Loucy (cell line): ENCODE measurements around the gene MYO3A.

Experiments used
- H2AFZ ChIP-seq: fragments of 200-600 bp; sonication (generic); 2 replicates; pipeline ENCODE4 v1.6.0; 2016; ENCODE audit warnings: antibody characterized with exemption, mild to moderate bottlenecking, low read length, moderate library complexity
- H3F3A ChIP-seq: fragments of 200-600 bp; 2 replicates; pipeline ENCODE4 v1.6.0; 2016; ENCODE audit warnings: antibody characterized with exemption, low read depth, mild to moderate bottlenecking
- H3K27me3 ChIP-seq: fragments of 200-600 bp; sonication (generic); 2 replicates; pipeline ENCODE4 v1.6.1; 2014; ENCODE audit warnings: low read length, mild to moderate bottlenecking; ENCODE audit not compliant: insufficient read depth, poor library complexity, severe bottlenecking
- H3K36me3 ChIP-seq: fragments of 200-600 bp; sonication (generic); 2 replicates; pipeline ENCODE4 v1.6.1; 2016; ENCODE audit warnings: low read length; ENCODE audit not compliant: insufficient read depth
- H3K4me1 ChIP-seq: fragments of 200-600 bp; sonication (generic); 2 replicates; pipeline ENCODE4 v1.5.1; 2014; ENCODE audit warnings: low read length, mild to moderate bottlenecking; ENCODE audit not compliant: insufficient read depth, poor library complexity, severe bottlenecking
- H3K4me2 ChIP-seq: fragments of 200-600 bp; sonication (generic); 2 replicates; pipeline ENCODE4 v1.6.0; 2014; ENCODE audit warnings: antibody characterized with exemption, low read length, low read depth, mild to moderate bottlenecking; ENCODE audit not compliant: poor library complexity, severe bottlenecking
- H3K4me3 ChIP-seq: fragments of 200-600 bp; sonication (generic); 2 replicates; pipeline ENCODE4 v1.5.1; 2014; ENCODE audit warnings: low read length, mild to moderate bottlenecking, mixed read lengths; ENCODE audit not compliant: poor library complexity, severe bottlenecking
- H3K79me2 ChIP-seq: fragments of 200-600 bp; sonication (generic); 2 replicates; pipeline ENCODE4 v1.6.1; 2014; ENCODE audit warnings: low read length; ENCODE audit not compliant: insufficient read depth
- H3K9ac ChIP-seq: fragments of 200-600 bp; sonication (generic); 2 replicates; pipeline ENCODE4 v1.6.0; 2014; ENCODE audit warnings: mild to moderate bottlenecking, low read depth, low read length, moderate library complexity; ENCODE audit not compliant: poor library complexity, severe bottlenecking
- H3K9me2 ChIP-seq: fragments of 200-600 bp; sonication (generic); replicated peaks from 2 replicates; pipeline ENCODE4 v1.6.1; 2016; ENCODE audit warnings: low read depth, low read length, mixed read lengths
- H3K9me3 ChIP-seq: fragments of 200-600 bp; sonication (generic); 2 replicates; pipeline ENCODE4 v1.6.1; 2014; ENCODE audit warnings: mild to moderate bottlenecking, antibody characterized with exemption, low read length, low read depth; ENCODE audit not compliant: insufficient read depth
- H4K20me1 ChIP-seq: fragments of 200-600 bp; sonication (generic); 2 replicates; pipeline ENCODE4 v1.6.0; 2014; ENCODE audit warnings: antibody characterized with exemption, low read length, mild to moderate bottlenecking; ENCODE audit not compliant: insufficient read depth, poor library complexity, severe bottlenecking
- EZH2phosphoT487 ChIP-seq: fragments of 200-600 bp; IDR thresholded peaks from 2 replicates; pipeline ENCODE4 v1.6.1; 2018; ENCODE audit warnings: antibody characterized with exemption, mild to moderate bottlenecking, moderate library complexity, borderline replicate concordance
- TF ChIP-seq, protein P1 (sequence below): fragments of 200-600 bp; sonication (generic); conservative IDR thresholded peaks from 2 replicates; pipeline ENCODE4 v1.5.1; 2014; ENCODE audit warnings: mild to moderate bottlenecking, antibody characterized with exemption, low read length

Gene MYO3A

DNA sequence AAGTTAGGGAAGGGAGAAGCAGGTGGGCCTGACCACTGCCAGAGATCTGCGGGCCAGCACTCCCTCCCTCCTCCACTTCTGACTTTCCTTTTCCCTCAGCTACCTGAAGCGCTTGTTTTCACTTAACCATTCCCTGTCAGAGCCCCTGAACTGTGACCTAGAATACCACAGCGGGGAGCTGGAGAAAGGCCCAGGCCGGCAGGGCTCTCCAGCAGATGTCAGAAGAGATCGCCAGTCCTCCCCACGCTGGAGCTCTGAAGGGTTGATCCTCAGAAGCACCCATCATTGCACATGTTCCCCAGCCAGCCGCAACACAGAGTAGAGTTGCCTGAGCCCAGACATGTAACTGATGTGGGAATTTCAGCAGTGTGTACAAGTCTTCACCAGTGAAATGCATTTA, 238.1 kb downstream of the MYO3A start:
- Histone ChIP-seq H3K4me1 (no peaks in the 10 kb centered on the region), H3K27me3 (no peaks in the 10 kb centered on the region), H2AFZ (no peak overlapping the region), H3K4me3 (no peak overlapping the region), H3K9ac (no peak overlapping the region), H3K4me2 (no peak overlapping the region), H3K79me2 (no peaks in the 10 kb centered on the region), H3F3A (no peaks in the 10 kb centered on the region), H3K36me3 (no peaks in the 10 kb centered on the region), H3K9me3 (no peaks in the 10 kb centered on the region), H3K9me2 (no peaks in the 10 kb centered on the region), H4K20me1 (no peaks in the 10 kb centered on the region)
- TF ChIP-seq, protein P1, sequence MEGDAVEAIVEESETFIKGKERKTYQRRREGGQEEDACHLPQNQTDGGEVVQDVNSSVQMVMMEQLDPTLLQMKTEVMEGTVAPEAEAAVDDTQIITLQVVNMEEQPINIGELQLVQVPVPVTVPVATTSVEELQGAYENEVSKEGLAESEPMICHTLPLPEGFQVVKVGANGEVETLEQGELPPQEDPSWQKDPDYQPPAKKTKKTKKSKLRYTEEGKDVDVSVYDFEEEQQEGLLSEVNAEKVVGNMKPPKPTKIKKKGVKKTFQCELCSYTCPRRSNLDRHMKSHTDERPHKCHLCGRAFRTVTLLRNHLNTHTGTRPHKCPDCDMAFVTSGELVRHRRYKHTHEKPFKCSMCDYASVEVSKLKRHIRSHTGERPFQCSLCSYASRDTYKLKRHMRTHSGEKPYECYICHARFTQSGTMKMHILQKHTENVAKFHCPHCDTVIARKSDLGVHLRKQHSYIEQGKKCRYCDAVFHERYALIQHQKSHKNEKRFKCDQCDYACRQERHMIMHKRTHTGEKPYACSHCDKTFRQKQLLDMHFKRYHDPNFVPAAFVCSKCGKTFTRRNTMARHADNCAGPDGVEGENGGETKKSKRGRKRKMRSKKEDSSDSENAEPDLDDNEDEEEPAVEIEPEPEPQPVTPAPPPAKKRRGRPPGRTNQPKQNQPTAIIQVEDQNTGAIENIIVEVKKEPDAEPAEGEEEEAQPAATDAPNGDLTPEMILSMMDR, result no peak
- TF ChIP-seq EZH2phosphoT487, result no peak

DNA sequence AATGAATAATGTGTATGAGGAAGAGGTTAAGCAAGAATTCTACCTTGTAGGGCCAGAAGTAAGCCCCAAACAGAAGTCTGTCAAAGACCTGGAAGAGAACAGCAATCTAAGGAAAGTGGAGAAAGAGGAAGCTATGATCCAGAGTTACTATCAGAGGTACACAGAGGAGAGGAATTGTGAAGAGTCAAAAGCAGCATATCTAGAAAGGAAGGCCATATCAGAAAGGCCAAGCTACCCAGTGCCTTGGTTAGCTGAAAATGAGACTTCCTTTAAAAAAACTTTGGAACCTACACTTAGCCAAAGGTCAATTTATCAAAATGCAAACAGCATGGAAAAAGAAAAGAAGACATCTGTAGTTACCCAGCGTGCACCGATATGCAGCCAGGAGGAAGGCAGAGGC, 239.8 kb downstream of the MYO3A start:
- no peaks in the 10 kb centered on the region for H3K36me3 ChIP-seq
- H4K20me1 ChIP-seq, result no peaks in the 10 kb centered on the region
- H3K27me3 ChIP-seq, result no peaks in the 10 kb centered on the region
- no peak overlapping the region for H3K4me3 ChIP-seq
- H3K9me3 ChIP-seq, result no peaks in the 10 kb centered on the region
- no peaks in the 10 kb centered on the region for H3K4me1 ChIP-seq
- H3K4me2 ChIP-seq, result no peak overlapping the region
- TF ChIP-seq, protein P1, result no peak
- no peak for TF ChIP-seq EZH2phosphoT487
- H3K9me2 ChIP-seq, result no peaks in the 10 kb centered on the region
- no peak overlapping the region for H2AFZ ChIP-seq
- H3K79me2 ChIP-seq, result no peaks in the 10 kb centered on the region
- H3K9ac ChIP-seq, result no peak overlapping the region
- H3F3A ChIP-seq, result no peaks in the 10 kb centered on the region

DNA sequence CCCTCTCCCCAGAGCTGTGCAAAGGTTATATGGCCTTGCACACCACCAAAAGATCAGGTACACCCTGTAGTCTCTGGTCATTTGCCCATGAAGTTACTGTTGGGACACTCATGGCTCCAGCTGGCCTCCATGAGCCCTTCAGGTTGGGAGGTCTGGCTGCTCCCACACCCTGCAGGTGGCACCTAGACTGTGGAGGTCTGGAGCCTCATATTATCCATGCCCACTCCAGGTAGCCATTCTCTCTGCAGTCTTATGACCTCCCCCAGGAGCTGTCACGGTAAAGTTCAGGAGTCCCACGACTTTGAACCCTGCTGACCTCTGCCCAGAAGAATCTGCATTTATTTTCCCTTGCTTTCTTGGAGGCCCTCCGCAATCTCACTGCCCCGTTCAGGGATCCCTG, 243.3 kb downstream of the MYO3A start:
- H3K9me2 ChIP-seq, result no peaks in the 10 kb centered on the region
- no peaks in the 10 kb centered on the region for H3K4me1 ChIP-seq
- no peaks in the 10 kb centered on the region for H3K36me3 ChIP-seq
- H3K4me3 ChIP-seq, result no peak overlapping the region
- no peak overlapping the region for H2AFZ ChIP-seq
- no peaks in the 10 kb centered on the region for H4K20me1 ChIP-seq
- H3K27me3 ChIP-seq, result no peaks in the 10 kb centered on the region
- no peak overlapping the region for H3K9ac ChIP-seq
- TF ChIP-seq, protein P1, result no peak
- TF ChIP-seq EZH2phosphoT487, result no peak
- no peaks in the 10 kb centered on the region for H3K79me2 ChIP-seq
- H3K9me3 ChIP-seq, result no peaks in the 10 kb centered on the region
- H3K4me2 ChIP-seq, result no peak overlapping the region
- no peaks in the 10 kb centered on the region for H3F3A ChIP-seq
